PC-3 (cell line): ENCODE measurements around the gene INO80B.
"Not testable (repeated sequence)": the region's sequence is repeated elsewhere in the genome, so short reads cannot be mapped to it uniquely, and the experiment has no call there.

Experiments used
- EZH2 ChIP-seq: fragments of 300-600 bp; sonication (generic); IDR thresholded peaks from one replicate; pipeline ENCODE4 v1.6.1; 2017; ENCODE audit warnings: antibody characterized with exemption, mild to moderate bottlenecking, low read length; ENCODE audit not compliant: unreplicated experiment
- EZH2phosphoT487 ChIP-seq: fragments of 300-600 bp; sonication (generic); IDR thresholded peaks from 2 replicates; pipeline ENCODE4 v1.6.1; 2018; ENCODE audit warnings: mild to moderate bottlenecking, antibody characterized with exemption, low read length, borderline replicate concordance
- TF ChIP-seq, protein P1 (sequence below): fragments of 300-600 bp; sonication (generic); conservative IDR thresholded peaks from 2 replicates; pipeline ENCODE4 v1.5.1; 2017; ENCODE audit warnings: antibody characterized with exemption, low read depth, mild to moderate bottlenecking, low read length

DNA sequence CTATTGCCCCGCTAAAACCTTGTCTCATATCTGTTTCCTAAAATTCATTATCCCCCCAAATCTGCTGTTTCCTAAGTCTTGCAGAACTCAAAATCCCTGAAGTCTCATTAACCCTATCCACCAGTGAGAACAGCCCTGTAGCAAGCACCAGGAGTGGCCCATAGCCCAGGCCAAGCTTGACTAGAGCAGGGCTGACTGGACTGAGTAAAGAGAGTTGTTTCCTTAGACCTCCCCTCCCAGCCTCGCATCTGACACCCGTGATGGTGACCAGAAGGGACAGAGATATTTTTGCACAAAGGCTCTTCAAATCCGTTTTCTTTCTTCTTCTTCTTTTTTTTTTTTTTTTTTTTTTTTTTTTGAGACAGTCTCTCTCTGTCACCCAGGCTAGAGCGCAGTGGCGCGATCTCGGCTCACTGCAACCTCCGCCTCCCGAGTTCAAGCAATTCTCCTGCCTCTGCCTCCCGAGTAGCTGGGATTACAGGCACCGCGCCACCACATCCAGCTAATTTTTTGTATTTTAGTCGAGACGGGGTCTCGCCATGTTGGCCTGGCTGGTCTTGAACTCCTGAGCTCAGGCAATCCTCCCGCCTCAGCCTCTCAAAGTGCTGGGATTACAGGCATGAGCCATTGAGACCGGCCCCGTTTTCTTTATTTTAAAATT lies 34.3 kb upstream of the INO80B start:
- TF ChIP-seq, protein P1, sequence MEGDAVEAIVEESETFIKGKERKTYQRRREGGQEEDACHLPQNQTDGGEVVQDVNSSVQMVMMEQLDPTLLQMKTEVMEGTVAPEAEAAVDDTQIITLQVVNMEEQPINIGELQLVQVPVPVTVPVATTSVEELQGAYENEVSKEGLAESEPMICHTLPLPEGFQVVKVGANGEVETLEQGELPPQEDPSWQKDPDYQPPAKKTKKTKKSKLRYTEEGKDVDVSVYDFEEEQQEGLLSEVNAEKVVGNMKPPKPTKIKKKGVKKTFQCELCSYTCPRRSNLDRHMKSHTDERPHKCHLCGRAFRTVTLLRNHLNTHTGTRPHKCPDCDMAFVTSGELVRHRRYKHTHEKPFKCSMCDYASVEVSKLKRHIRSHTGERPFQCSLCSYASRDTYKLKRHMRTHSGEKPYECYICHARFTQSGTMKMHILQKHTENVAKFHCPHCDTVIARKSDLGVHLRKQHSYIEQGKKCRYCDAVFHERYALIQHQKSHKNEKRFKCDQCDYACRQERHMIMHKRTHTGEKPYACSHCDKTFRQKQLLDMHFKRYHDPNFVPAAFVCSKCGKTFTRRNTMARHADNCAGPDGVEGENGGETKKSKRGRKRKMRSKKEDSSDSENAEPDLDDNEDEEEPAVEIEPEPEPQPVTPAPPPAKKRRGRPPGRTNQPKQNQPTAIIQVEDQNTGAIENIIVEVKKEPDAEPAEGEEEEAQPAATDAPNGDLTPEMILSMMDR, result not testable (repeated sequence)
- TF ChIP-seq EZH2phosphoT487, EZH2: not testable (repeated sequence)
